NB4 (cell line): ENCODE data around the gene NCSTN.

Source experiments
- DNase-seq: peaks from one replicate; pipeline ENCODE4 v3.0.0; 2010; ENCODE audit warnings: low read depth
- H3K4me3 ChIP-seq: one replicate; pipeline ENCODE4 v1.5.1; 2011; ENCODE audit warnings: mild to moderate bottlenecking, low read depth, low read length, moderate library complexity
- CTCF ChIP-seq: IDR thresholded peaks from one replicate; pipeline ENCODE4 v1.5.1; 2012; ENCODE audit warnings: low read depth, low read length
- MYC ChIP-seq: IDR thresholded peaks from 2 replicates; pipeline ENCODE4 v1.6.1; 2011; ENCODE audit warnings: low read depth, low read length
- POLR2A ChIP-seq: IDR thresholded peaks from 2 replicates; pipeline ENCODE4 v1.6.1; 2011; ENCODE audit warnings: mild to moderate bottlenecking; ENCODE audit not compliant: insufficient read length; ENCODE audit errors: extremely low read depth
- TF ChIP-seq, protein P1 (sequence below): IDR thresholded peaks from 2 replicates; pipeline ENCODE4 v1.6.1; 2011; ENCODE audit warnings: low read depth, low read length

Gene NCSTN

DNA sequence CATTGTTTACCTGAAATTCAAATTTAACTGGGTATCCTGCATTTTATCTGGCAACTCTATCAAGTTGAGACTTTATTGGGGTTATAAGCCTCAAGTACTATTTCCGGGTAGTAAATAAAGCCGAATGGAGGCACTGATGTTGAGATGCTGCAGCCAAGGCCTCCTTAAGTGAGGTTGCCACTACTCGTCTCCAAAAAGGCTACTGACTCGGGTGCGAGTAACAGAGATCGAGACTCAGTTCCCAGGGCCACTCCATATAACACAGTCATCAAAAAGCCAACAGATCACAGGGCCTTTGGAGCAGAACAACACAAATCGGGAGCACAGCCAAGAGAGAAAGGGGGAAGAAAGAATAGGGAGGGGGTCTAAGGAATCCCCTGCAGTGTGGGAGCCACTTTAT lies 657 bp upstream of the NCSTN start:
- H3K4me3 ChIP-seq, result peak overlapping the region; percentile 97
- DNase-seq, result peak; percentile 27
- TF ChIP-seq, protein P1, sequence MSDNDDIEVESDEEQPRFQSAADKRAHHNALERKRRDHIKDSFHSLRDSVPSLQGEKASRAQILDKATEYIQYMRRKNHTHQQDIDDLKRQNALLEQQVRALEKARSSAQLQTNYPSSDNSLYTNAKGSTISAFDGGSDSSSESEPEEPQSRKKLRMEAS, result no peak
- TF ChIP-seq CTCF, result no peak
- no peak for TF ChIP-seq MYC
- no peak for TF ChIP-seq POLR2A

- no peak for DNase-seq
- H3K4me3 ChIP-seq, result peak overlapping the region; percentile 97
- no peak for TF ChIP-seq MYC
- no peak for TF ChIP-seq POLR2A
- TF ChIP-seq CTCF, result no peak
- TF ChIP-seq, protein P1, result no peak
Observed at GRCh38 chr1:160344241-160344640, 1.1 kb downstream of the NCSTN start.

GRCh38 chr1:160344936-160345335 lies 1.8 kb downstream of the NCSTN start:
- TF ChIP-seq, protein P1, result no peak
- TF ChIP-seq POLR2A (no peak), CTCF (no peak), MYC (no peak)
- DNase-seq, result no peak
- no peak overlapping the region for H3K4me3 ChIP-seq

GRCh38 chr1:160346463-160346862 lies 3.3 kb downstream of the NCSTN start:
- TF ChIP-seq, protein P1, result no peak
- TF ChIP-seq POLR2A (no peak), MYC (no peak), CTCF (no peak)

DNA sequence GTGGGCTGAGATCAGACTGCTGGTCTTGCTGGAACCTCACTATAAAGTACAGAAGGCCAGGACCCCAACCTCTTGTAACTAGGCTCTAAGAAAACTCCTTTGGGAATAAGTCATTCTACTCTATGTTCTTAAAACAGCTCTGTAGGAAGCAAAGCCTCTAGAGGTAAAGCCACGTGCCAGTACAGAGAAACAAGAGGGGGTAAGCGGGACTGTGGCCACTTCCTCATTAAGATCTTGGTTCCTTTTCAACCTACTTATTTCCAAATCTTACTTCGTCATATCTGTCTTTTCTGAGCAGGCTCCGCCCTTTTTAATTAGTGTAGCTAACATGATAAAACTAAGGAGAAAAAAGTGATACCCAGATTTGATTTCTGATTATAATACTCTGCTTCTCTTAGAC lies 3.8 kb downstream of the NCSTN start:
- TF ChIP-seq POLR2A, result no peak
- no peak for TF ChIP-seq CTCF
- peak; percentile 67 for TF ChIP-seq MYC
- TF ChIP-seq, protein P1, result peak; percentile 87
- DNase-seq, result peak; percentile 84
- no peak overlapping the region for H3K4me3 ChIP-seq

More at GRCh38 chr1:160346463-160346862, 3.3 kb downstream of the NCSTN start:
- DNase-seq, result no peak
- no peak overlapping the region for H3K4me3 ChIP-seq
